K562 (cell line): ENCODE measurements around the gene ADSS1. TPM values are rescaled to one million over a fixed set of nuclear protein-coding genes. Genes with fewer than 3 reads are reported as not detected.

Experiments used
- ATAC-seq: fragments of 200-7000 bp; cut with Tn5 transposase; 3 replicates; pipeline ENCODE4 v1.9.1; 2020; ENCODE audit warnings: moderate library complexity
- BruUV-seq: library from RNA; stranded (reverse); fragments of 400-500 nt; replicated peaks from 2 replicates; lab custom pipeline; 2021; lab: Mats Ljungman, UMichigan
- CTCF ChIA-PET: fragments of 300-600 bp; formaldehyde crosslinking; extraction: SDS; loops from one replicate; lab custom pipeline; 2021; ENCODE audit warnings: low intra/inter-chr PET ratio; lab: Yijun Ruan, JAX
- POLR2A ChIA-PET: fragments of 300-600, 350-650 bp; sonication (Branson Sonifier 250); formaldehyde crosslinking; extraction: SDS; loops from one replicate; lab custom pipeline; 2021; ENCODE audit warnings: antibody characterized with exemption, inconsistent platforms; lab: Yijun Ruan, JAX
- DNase-seq, 4 experiments: peaks; one replicate each; pipeline versions ENCODE4 v3.0.0 to v3.0.0-alpha.2; 2011 to 2018; ENCODE audit warnings: low spot score in 3 of 4, mixed read lengths in 3 of 4; ENCODE audit errors: extremely low read depth in 1 of 4
- FAIRE-seq: peaks from 2 replicates; lab custom pipeline; 2011; peaks lifted over from hg19 to GRCh38; lab: Jason Lieb, UNC
- H2AFZ ChIP-seq: 2 replicates; pipeline ENCODE4 v1.6.0; 2011; ENCODE audit warnings: low read depth, low read length, control low read depth, inconsistent platforms
- H3K27ac ChIP-seq: fragments of 200-600 bp; 3 replicates; pipeline ENCODE4 v1.8.0; 2011; ENCODE audit warnings: low read depth, mild to moderate bottlenecking, control low read depth, inconsistent platforms, low read length, moderate library complexity, mixed read lengths; ENCODE audit errors: extremely low read depth
- H3K27me3 ChIP-seq, 2 experiments: fragments of 300-600 bp in 1 of 2; 2 replicates in 1 of 2; 3 replicates in 1 of 2; pipeline versions ENCODE4 v1.6.0 to v1.8.0; 2011; ENCODE audit warnings: inconsistent platforms in 2 of 2, low read length in 2 of 2, mild to moderate bottlenecking in 1 of 2, mixed read lengths in 1 of 2, moderate library complexity in 1 of 2; ENCODE audit not compliant: control insufficient read depth in 2 of 2, insufficient read depth in 2 of 2
- H3K36me3 ChIP-seq: fragments of 300-600 bp; 3 replicates; pipeline ENCODE4 v1.8.0; 2011; ENCODE audit warnings: mild to moderate bottlenecking, low read length, inconsistent platforms; ENCODE audit not compliant: control insufficient read depth, insufficient read depth
- H3K4me1 ChIP-seq, 2 experiments: fragments of 200-600 bp in 1 of 2; replicated peaks in 1 of 2; 2 replicates in 1 of 2; 3 replicates in 1 of 2; pipeline versions ENCODE4 v1.5.1 to v1.8.0; 2011; ENCODE audit warnings: inconsistent platforms in 2 of 2, low read length in 2 of 2, mild to moderate bottlenecking in 1 of 2, mixed read lengths in 1 of 2, moderate library complexity in 1 of 2; ENCODE audit not compliant: control insufficient read depth in 2 of 2, insufficient read depth in 2 of 2
- H3K4me2 ChIP-seq: 2 replicates; pipeline ENCODE4 v1.6.1; 2011; ENCODE audit warnings: low read length, control low read depth, inconsistent platforms, mixed read lengths; ENCODE audit not compliant: insufficient read depth
- H3K4me3 ChIP-seq: fragments of 200-600 bp; sonication (generic), shearing (Covaris generic); 2 replicates; pipeline ENCODE4 v1.5.1; 2016; ENCODE audit warnings: control low read depth, inconsistent platforms
- H3K79me2 ChIP-seq: fragments of 200-600 bp; 3 replicates; pipeline ENCODE4 v1.8.0; 2011; ENCODE audit warnings: low read length, inconsistent platforms; ENCODE audit not compliant: control insufficient read depth, insufficient read depth
- H3K9ac ChIP-seq, 2 experiments: 2 replicates each; pipeline versions ENCODE4 v1.6.0 to v1.6.1; 2011; ENCODE audit warnings: low read depth in 2 of 2, low read length in 2 of 2, control low read depth in 1 of 2, inconsistent platforms in 1 of 2, mild to moderate bottlenecking in 1 of 2, mixed read lengths in 1 of 2; ENCODE audit not compliant: insufficient read depth in 1 of 2
- H3K9me1 ChIP-seq: one replicate; pipeline ENCODE4 v1.6.0; 2011; ENCODE audit warnings: inconsistent platforms, mild to moderate bottlenecking, low read length, moderate library complexity; ENCODE audit not compliant: control insufficient read depth, insufficient read depth
- H3K9me3 ChIP-seq: replicated peaks from 2 replicates; pipeline ENCODE4 v1.5.1; 2011; ENCODE audit warnings: low read depth, low read length, inconsistent platforms; ENCODE audit not compliant: control insufficient read depth, insufficient read depth
- H4K20me1 ChIP-seq: replicated peaks from 2 replicates; pipeline ENCODE4 v1.6.1; 2011; ENCODE audit warnings: low read length, inconsistent platforms, mixed read lengths; ENCODE audit not compliant: control insufficient read depth, insufficient read depth
- DNMT1 ChIP-seq: fragments of 450-650 bp; IDR thresholded peaks from 2 replicates; pipeline ENCODE4 v1.6.1; 2016; ENCODE audit warnings: antibody characterized with exemption, mild to moderate bottlenecking
- MED1 ChIP-seq: sonication (generic); formaldehyde crosslinking; IDR thresholded peaks from 2 replicates; pipeline ENCODE4 v1.8.1; 2023; ENCODE audit warnings: missing genetic modification reagents, borderline replicate concordance
- POLR2G ChIP-seq: fragments of 200-400 bp; formaldehyde crosslinking; IDR thresholded peaks from 2 replicates; pipeline ENCODE4 v1.6.1; 2017; ENCODE audit warnings: low read depth, mild to moderate bottlenecking, antibody characterized with exemption, low read length, moderate library complexity
- TCF7L2 ChIP-seq: fragments of 150-350 bp; IDR thresholded peaks from 2 replicates; pipeline ENCODE4 v1.6.1; 2016; ENCODE audit warnings: low read depth, mild to moderate bottlenecking, low read length, moderate library complexity
- WGBS: fragments of 100-300 bp; shearing (Covaris generic); methylation state at CpG from one replicate; pipeline ENCODE4 v1.1.6; 2016; ENCODE audit warnings: low coverage, mixed read lengths; ENCODE audit not compliant: insufficient coverage; ENCODE audit errors: missing lambda C conversion rate; 5-methylcytosine and 5-hydroxymethylcytosine counted together
- in situ Hi-C: fragments of 300-500 bp; cut with MboI; formaldehyde crosslinking; loops from 4 replicates; pipeline ENCODE4 v1.15.0; 2018; ENCODE audit warnings: inconsistent platforms, mixed read lengths
- intact Hi-C: fragments of 100-400 bp; cut with micrococcal nuclease; formaldehyde crosslinking; loops from 2 replicates; pipeline ENCODE4 v1.14.2; 2022
- polyA plus RNA-seq, 8 experiments: library from polyadenylated mRNA; depleted of rRNA in 4 of 8; stranded (reverse) in 5 of 8; unstranded in 3 of 8; fragments of >200 nt; fragmentation: Nextera tagmentation in 2 of 8; fragmentation: Illumina TruSeq in 1 of 8; extraction: Ambion mirVana in 2 of 8; extraction: Trizol in 1 of 8; gene quantifications; 2 replicates each; pipeline versions ENCODE4 v1.2.1 to v1.2.3, GENCODE V29; 2011 to 2014; ENCODE audit warnings: inconsistent platforms in 1 of 8, missing spikeins in 1 of 8
- total RNA-seq, 7 experiments: library from RNA; depleted of rRNA in 6 of 7; stranded (reverse); fragments of >200 nt in 6 of 7; fragmentation: Illumina TruSeq in 2 of 7; extraction: Trizol in 2 of 7; gene quantifications; 2 replicates each; pipeline versions ENCODE4 v1.2.1 to v1.2.3, GENCODE V29; 2011 to 2021; ENCODE audit warnings: low replicate concordance in 1 of 7
- TF ChIP-seq, protein P1 (sequence below): fragments of 450-650 bp; formaldehyde crosslinking; IDR thresholded peaks from 2 replicates; pipeline ENCODE4 v1.4.0; 2020; ENCODE audit warnings: mild to moderate bottlenecking, moderate library complexity
- TF ChIP-seq, protein P2 (sequence below): sonication (generic); formaldehyde crosslinking; IDR thresholded peaks from 2 replicates; pipeline ENCODE4 v1.8.0; 2022; ENCODE audit warnings: mild to moderate bottlenecking, missing genetic modification reagents
- TF ChIP-seq, protein P3 (sequence below): fragments of 250-450 bp; sonication (Bioruptor Pico); IDR thresholded peaks from 2 replicates; pipeline ENCODE4 v1.9.0; 2021; ENCODE audit warnings: mild to moderate bottlenecking

ADSS1 gene
- total and polyA plus RNA-seq, 9 of the 15 experiments (the other 6 are each of a cell fraction or from before 2014, with no cell fraction given) = 0.53 to 5.9 (median 3.9) TPM

DNA sequence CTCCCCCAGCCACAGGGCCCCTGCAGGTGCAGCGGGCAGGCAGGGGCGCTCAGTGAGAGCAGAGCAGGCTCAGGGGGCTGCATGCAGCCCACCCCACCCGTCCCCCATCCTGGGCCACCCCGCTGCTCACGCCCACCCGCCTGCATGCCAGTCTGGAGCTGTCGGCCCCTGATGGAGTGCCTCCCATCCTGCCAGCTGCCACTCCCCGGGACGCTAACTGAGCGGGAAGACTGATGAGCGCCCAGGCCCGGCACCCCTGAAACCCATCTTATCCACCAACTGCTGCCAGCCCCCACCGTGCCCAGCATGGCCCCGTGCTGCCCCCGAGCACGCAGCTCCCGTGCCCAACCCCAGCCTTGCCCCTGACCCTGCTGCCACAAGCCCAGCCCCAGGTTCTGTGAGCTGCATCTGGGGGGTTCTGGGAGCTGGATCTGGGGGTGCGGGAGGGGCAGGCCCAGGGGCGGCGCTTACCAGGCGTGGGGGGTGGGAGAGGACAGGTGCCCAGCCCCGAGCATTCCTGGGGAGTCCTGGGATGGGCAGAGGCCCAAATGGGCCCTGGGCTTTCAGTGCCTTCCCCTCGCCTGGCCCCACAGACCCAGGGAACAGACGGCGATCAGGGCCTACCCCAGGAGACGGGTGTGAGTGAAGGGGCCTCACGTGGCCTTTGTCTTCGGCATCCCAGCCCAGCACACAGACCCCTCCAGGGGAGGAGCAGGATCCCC, 58.2 kb downstream of the ADSS1 start:
- intact Hi-C loops (no loop called here), in situ Hi-C loops (no loop called here)
- FAIRE-seq (no peak), ATAC-seq (no peak), DNase-seq (no peak)
- no TSS peak for BruUV-seq
- Histone ChIP-seq H4K20me1 (no peaks in the 10 kb centered on the region; the same call in 1 of the 2 replicates), H3K4me1 (peaks cover 0 to 40% of the 10 kb centered on the region in 2 experiments; a peak in 2 of 5 replicates), H3K9me1 (no peaks in the 10 kb centered on the region), H3K27ac (no peak overlapping the region), H3K4me2 (no peak overlapping the region), H2AFZ (no peak overlapping the region), H3K9ac (no peak overlapping the region), H3K9me3 (no peaks in the 10 kb centered on the region), H3K36me3 (peaks cover 29% of the 10 kb centered on the region; the same call in 1 of the 3 replicates), H3K27me3 (no peaks in the 10 kb centered on the region), H3K4me3 (no peak overlapping the region), H3K79me2 (no peaks in the 10 kb centered on the region)
- 71% methylated on average over 4 of the region's 28 CpGs for WGBS
- CTCF ChIA-PET = no interaction called here
- POLR2A ChIA-PET = no interaction called here
- no peak for TF ChIP-seq DNMT1
- TF ChIP-seq, protein P1, sequence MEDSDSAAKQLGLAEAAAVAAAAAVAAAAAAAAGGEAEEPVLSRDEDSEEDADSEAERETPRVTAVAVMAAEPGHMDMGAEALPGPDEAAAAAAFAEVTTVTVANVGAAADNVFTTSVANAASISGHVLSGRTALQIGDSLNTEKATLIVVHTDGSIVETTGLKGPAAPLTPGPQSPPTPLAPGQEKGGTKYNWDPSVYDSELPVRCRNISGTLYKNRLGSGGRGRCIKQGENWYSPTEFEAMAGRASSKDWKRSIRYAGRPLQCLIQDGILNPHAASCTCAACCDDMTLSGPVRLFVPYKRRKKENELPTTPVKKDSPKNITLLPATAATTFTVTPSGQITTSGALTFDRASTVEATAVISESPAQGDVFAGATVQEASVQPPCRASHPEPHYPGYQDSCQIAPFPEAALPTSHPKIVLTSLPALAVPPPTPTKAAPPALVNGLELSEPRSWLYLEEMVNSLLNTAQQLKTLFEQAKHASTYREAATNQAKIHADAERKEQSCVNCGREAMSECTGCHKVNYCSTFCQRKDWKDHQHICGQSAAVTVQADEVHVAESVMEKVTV (CRISPR knock-in tag) = no peak
- TF ChIP-seq, protein P2, sequence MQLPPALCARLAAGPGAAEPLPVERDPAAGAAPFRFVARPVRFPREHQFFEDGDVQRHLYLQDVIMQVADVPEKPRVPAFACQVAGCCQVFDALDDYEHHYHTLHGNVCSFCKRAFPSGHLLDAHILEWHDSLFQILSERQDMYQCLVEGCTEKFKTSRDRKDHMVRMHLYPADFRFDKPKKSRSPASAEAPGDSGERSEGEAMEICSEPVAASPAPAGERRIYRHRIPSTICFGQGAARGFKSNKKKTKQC (CRISPR knock-in tag) = no peak
- TF ChIP-seq MED1 (CRISPR knock-in tag) = no peak
- TF ChIP-seq, protein P3, sequence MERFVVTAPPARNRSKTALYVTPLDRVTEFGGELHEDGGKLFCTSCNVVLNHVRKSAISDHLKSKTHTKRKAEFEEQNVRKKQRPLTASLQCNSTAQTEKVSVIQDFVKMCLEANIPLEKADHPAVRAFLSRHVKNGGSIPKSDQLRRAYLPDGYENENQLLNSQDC (CRISPR knock-in tag) = no peak
- peak; percentile 39; the same call in 1 of the 2 replicates for TF ChIP-seq POLR2G
- TF ChIP-seq TCF7L2 = no peak
